Gastrocnemius medialis (tissue), 4 donors: Measurements from ENCODE around the gene FBXL16.

ENCODE experiments used
- POLR2A ChIP-seq, 2 donors: fragments of 450-650 bp; IDR thresholded peaks; one replicate each; pipeline ENCODE4 v1.6.1; 2017; ENCODE audit warnings: antibody characterized with exemption in 2 of 2, mild to moderate bottlenecking in 2 of 2, moderate library complexity in 2 of 2
- TF ChIP-seq, protein P1 (sequence below), 5 experiments: fragments of 450-650 bp in 3 of 5; fragments of 200-600 bp in 2 of 5; sonication (generic) in 2 of 5; IDR thresholded peaks in 4 of 5; conservative IDR thresholded peaks in 1 of 5; 1 replicate in 4 of 5; 2 replicates in 1 of 5; pipeline ENCODE4 v1.5.1; 2016 to 2019; ENCODE audit warnings: antibody characterized with exemption in 5 of 5, mild to moderate bottlenecking in 3 of 5, moderate library complexity in 3 of 5

DNA sequence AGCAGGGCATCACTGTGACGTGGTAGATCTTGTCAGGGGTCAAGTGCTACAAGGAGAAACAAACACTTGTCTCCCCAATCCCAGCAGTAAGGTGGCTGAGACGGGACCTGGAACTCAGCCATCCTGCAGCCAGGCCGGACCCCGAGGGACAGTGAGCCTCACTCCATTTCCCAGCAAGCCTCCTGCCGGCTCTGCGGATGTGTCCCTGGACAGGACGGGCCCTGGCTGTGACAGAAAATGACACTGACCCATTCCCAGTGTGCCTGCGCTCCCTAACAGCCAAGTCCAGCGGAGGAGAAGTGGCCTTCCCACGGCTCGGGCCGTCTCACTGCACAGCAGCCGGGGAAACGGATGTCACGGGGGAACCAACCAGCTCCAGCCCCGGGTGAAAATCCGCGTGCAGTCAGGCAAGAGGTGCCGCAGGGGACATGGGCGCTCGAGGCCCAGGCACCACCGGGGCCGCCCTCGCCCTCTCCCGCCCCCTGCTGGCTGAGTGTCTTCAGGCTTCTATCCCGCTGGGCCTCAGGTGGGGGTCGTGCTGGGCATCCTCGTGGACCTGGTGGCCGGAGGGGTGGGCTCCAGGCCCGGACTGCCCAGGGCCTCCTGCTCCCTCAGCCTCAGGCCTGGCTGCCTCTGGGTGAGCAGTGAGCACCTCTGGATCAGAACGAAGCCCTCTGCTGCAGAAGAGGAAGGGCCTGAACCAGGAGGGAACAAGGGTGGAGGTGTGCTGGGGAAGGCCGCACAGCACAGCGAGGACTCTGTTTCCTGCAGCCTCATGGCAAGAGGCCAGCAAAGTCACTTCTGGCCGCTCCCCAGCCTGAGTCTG, 28.0 kb upstream of the FBXL16 start:
- TF ChIP-seq, protein P1, sequence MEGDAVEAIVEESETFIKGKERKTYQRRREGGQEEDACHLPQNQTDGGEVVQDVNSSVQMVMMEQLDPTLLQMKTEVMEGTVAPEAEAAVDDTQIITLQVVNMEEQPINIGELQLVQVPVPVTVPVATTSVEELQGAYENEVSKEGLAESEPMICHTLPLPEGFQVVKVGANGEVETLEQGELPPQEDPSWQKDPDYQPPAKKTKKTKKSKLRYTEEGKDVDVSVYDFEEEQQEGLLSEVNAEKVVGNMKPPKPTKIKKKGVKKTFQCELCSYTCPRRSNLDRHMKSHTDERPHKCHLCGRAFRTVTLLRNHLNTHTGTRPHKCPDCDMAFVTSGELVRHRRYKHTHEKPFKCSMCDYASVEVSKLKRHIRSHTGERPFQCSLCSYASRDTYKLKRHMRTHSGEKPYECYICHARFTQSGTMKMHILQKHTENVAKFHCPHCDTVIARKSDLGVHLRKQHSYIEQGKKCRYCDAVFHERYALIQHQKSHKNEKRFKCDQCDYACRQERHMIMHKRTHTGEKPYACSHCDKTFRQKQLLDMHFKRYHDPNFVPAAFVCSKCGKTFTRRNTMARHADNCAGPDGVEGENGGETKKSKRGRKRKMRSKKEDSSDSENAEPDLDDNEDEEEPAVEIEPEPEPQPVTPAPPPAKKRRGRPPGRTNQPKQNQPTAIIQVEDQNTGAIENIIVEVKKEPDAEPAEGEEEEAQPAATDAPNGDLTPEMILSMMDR (IDR thresholded peaks at IDR 0.05 in 4 of 5, conservative IDR thresholded peaks at IDR 0.05 in 1 of 5), result no peak
- TF ChIP-seq POLR2A (IDR thresholded peaks at IDR 0.05), result no peak
